Omental fat pad (tissue), 4 donors: ENCODE data around the gene ZSCAN31. TPM values are rescaled to one million over a fixed set of nuclear protein-coding genes. Genes with fewer than 3 reads are reported as not detected.

ENCODE experiments used
- ATAC-seq: fragments of 150-250 bp; one replicate; pipeline ENCODE4 v1.9.1; 2016; ENCODE audit warnings: mild to moderate bottlenecking, moderate library complexity; ENCODE audit not compliant: low FRiP score
- DNase-seq: peaks from one replicate; pipeline ENCODE4 v3.0.0-alpha.2; 2019; ENCODE audit warnings: low spot score
- total RNA-seq, 4 donors: library from RNA; depleted of rRNA; stranded (reverse); fragments of >200 nt; gene quantifications; one replicate each; pipeline ENCODE4 v1.1.0, GENCODE V29; 2016
- TF ChIP-seq, protein P1 (sequence below), 3 donors: fragments of 450-650 bp; IDR thresholded peaks; one replicate each; pipeline ENCODE4 v1.5.1; 2016 to 2017; ENCODE audit warnings: antibody characterized with exemption in 3 of 3, mild to moderate bottlenecking in 3 of 3, moderate library complexity in 2 of 3

Gene ZSCAN31
- total RNA-seq, 4 donors from 2014 or later, result 1.7 to 12.7 (median 9.3) TPM

DNA sequence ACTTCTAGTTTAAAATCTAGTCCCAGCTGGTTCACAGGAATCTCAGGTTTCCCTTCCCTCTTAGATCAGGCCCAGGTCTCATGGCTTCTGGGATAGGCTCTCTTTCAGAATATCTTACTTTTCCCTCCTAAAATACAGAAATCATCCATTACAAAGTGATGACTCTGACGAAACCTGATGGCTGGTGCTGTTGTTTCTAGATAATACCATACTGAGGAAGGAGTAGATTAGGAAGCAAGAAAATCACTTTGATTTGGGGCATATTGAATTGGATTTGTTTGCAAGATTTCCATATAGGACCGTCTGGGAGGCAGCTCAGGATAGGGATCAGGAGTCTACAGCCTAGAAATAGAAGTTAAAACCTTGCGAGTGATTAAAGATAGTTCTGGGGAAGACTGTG is 17.4 kb upstream of the ZSCAN31 start:
- ATAC-seq (no peak), DNase-seq (no peak)
- TF ChIP-seq, protein P1, sequence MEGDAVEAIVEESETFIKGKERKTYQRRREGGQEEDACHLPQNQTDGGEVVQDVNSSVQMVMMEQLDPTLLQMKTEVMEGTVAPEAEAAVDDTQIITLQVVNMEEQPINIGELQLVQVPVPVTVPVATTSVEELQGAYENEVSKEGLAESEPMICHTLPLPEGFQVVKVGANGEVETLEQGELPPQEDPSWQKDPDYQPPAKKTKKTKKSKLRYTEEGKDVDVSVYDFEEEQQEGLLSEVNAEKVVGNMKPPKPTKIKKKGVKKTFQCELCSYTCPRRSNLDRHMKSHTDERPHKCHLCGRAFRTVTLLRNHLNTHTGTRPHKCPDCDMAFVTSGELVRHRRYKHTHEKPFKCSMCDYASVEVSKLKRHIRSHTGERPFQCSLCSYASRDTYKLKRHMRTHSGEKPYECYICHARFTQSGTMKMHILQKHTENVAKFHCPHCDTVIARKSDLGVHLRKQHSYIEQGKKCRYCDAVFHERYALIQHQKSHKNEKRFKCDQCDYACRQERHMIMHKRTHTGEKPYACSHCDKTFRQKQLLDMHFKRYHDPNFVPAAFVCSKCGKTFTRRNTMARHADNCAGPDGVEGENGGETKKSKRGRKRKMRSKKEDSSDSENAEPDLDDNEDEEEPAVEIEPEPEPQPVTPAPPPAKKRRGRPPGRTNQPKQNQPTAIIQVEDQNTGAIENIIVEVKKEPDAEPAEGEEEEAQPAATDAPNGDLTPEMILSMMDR (IDR thresholded peaks at IDR 0.05), result no peak

DNA sequence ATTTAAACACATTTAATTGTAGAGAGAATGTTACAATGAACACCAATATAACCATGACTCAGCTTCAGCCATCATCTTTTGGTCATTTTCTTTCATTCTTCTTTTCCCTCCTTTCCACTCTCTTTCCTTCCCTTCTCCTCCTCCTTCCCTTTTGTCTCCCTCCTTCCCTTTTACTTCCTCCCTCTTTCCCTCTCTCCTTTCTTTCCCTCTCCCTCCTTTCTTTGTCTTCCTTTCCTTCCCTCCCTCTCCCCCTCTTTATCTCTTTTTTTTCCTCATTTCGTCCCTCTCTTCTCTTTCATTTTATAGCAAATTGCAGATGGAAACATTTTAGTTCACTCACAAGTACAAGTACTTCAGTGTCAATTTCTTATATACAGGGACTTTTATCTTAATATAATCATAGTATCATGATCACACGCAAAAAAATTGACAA is 15.6 kb upstream of the ZSCAN31 start:
- TF ChIP-seq, protein P1 (IDR thresholded peaks at IDR 0.05), result no peak
- ATAC-seq (no peak), DNase-seq (no peak)

GRCh38 chr6:28351087-28351486 is 15.1 kb upstream of the ZSCAN31 start:
- DNase-seq (no peak), ATAC-seq (no peak)
- TF ChIP-seq, protein P1 (IDR thresholded peaks at IDR 0.05), result no peak

- TF ChIP-seq, protein P1 (IDR thresholded peaks at IDR 0.05), result no peak
- DNase-seq (peak; percentile 47), ATAC-seq (peak; percentile 91)
These were observed 14.2 kb upstream of the ZSCAN31 start, which contains the start of gene ZKSCAN3 for GRCh38 chr6:28349892-28350737. TSS of gene ZKSCAN3 (plus strand) at chr6:28349947. CDS start at chr6:28359587, 9,640 bp downstream.

GRCh38 chr6:28349344-28349891 is 13.5 kb upstream of the ZSCAN31 start:
- DNase-seq (no peak), ATAC-seq (no peak)
- TF ChIP-seq, protein P1 (IDR thresholded peaks at IDR 0.05), result no peak

DNA sequence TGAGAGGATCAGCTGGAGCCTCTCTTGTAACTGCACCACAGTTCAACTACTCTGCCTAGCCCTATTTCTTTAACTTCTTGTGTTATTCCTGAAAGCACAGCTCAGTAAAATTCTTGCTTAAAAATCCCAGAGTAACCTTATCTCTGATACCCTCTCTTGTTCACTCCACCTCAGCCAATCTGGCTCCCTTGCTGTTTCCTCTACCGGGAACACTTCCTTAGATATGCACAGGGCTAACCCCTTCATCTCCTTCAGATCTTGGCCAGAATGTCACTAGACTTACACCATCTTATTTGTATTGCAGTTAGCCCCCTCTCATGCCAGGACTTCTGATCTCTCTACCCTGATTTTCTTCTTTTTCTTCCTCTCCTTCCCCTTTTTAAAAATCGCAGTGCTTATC is 11.2 kb upstream of the ZSCAN31 start:
- TF ChIP-seq, protein P1 (IDR thresholded peaks at IDR 0.05), result no peak
- DNase-seq, result no peak
- ATAC-seq, result no peak
